H1 (cell line): ENCODE results near the gene ZNF609. TPM values are rescaled to one million over a fixed set of nuclear protein-coding genes. Genes with fewer than 3 reads are reported as not detected.

Experiments used
- CTCF ChIA-PET: fragments of 300-600 bp; sonication (Branson Sonifier 250); formaldehyde crosslinking; loops from one replicate; lab custom pipeline; 2021; ENCODE audit not compliant: partially characterized antibody; lab: Charles Lee
- POLR2A ChIA-PET: fragments of 300-600 bp; sonication (Branson Sonifier 250); formaldehyde crosslinking; loops from one replicate; lab custom pipeline; 2021; ENCODE audit warnings: inconsistent platforms; ENCODE audit not compliant: partially characterized antibody; lab: Charles Lee
- DNase-seq, 2 experiments: peaks; one replicate each; pipeline versions ENCODE4 v3.0.0 to v3.0.0-alpha.2; 2010 to 2022; ENCODE audit warnings: low spot score in 2 of 2, low read depth in 1 of 2, mixed read lengths in 1 of 2
- FAIRE-seq: peaks from 2 replicates; lab custom pipeline; 2011; peaks lifted over from hg19 to GRCh38; lab: Jason Lieb, UNC
- H2AFZ ChIP-seq: 2 replicates; pipeline ENCODE4 v1.8.1; 2012; ENCODE audit warnings: low read length, inconsistent platforms
- H2AK5ac ChIP-seq: 2 replicates; pipeline ENCODE4 v1.6.1; 2013; ENCODE audit warnings: low read depth, low read length
- H2BK120ac ChIP-seq: replicated peaks from 2 replicates; pipeline ENCODE3; 2013; ENCODE audit warnings: low read depth, low read length, inconsistent platforms
- H2BK12ac ChIP-seq: 2 replicates; pipeline ENCODE4 v1.6.1; 2013; ENCODE audit warnings: low read depth, low read length
- H2BK15ac ChIP-seq: 2 replicates; pipeline ENCODE4 v1.6.1; 2013; ENCODE audit warnings: low read length
- H2BK20ac ChIP-seq: 2 replicates; pipeline ENCODE4 v1.6.1; 2013; ENCODE audit warnings: low read length
- H2BK5ac ChIP-seq: 2 replicates; pipeline ENCODE4 v1.6.1; 2013; ENCODE audit warnings: low read depth, low read length
- H3K14ac ChIP-seq: 2 replicates; pipeline ENCODE4 v1.6.1; 2013; ENCODE audit warnings: inconsistent platforms; ENCODE audit not compliant: insufficient read length
- H3K18ac ChIP-seq: 2 replicates; pipeline ENCODE4 v1.6.1; 2013; ENCODE audit warnings: low read length; ENCODE audit errors: extremely low read depth
- H3K23ac ChIP-seq: 2 replicates; pipeline ENCODE4 v1.6.1; 2013; ENCODE audit warnings: inconsistent platforms; ENCODE audit not compliant: insufficient read length
- H3K23me2 ChIP-seq: 2 replicates; pipeline ENCODE4 v1.6.1; 2013; ENCODE audit warnings: low read depth, low read length
- H3K27ac ChIP-seq: 2 replicates; pipeline ENCODE4 v1.6.1; 2011; ENCODE audit warnings: low read depth, low read length, inconsistent platforms
- H3K27me3 ChIP-seq, 4 experiments: replicated peaks in 1 of 4; 1 replicate in 1 of 4; 2 replicates in 3 of 4; pipeline versions ENCODE4 v1.6.1 to v1.8.1; 2011 to 2013; ENCODE audit warnings: low read length in 3 of 4, mild to moderate bottlenecking in 3 of 4, inconsistent platforms in 2 of 4, mixed read lengths in 2 of 4, moderate library complexity in 1 of 4; ENCODE audit not compliant: control insufficient read depth in 3 of 4, insufficient read depth in 3 of 4; ENCODE audit errors: extremely low read depth in 1 of 4
- H3K36me3 ChIP-seq, 4 experiments: 2 replicates each; pipeline versions ENCODE4 v1.6.1 to v1.8.1; 2011 to 2013; ENCODE audit warnings: mild to moderate bottlenecking in 4 of 4, low read length in 3 of 4, moderate library complexity in 2 of 4, control low read depth in 1 of 4, inconsistent platforms in 1 of 4; ENCODE audit not compliant: insufficient read depth in 4 of 4, control insufficient read depth in 2 of 4
- H3K4ac ChIP-seq: replicated peaks from 2 replicates; pipeline ENCODE3; 2013; ENCODE audit warnings: low read length, low read depth, mixed read lengths, inconsistent platforms; ENCODE audit not compliant: insufficient read length
- H3K4me1 ChIP-seq, 4 experiments: replicated peaks in 1 of 4; 1 replicate in 1 of 4; 2 replicates in 3 of 4; pipeline versions ENCODE4 v1.6.1 to v1.8.1; 2011 to 2013; ENCODE audit warnings: low read length in 3 of 4, inconsistent platforms in 2 of 4, mixed read lengths in 1 of 4; ENCODE audit not compliant: insufficient read depth in 4 of 4, control insufficient read depth in 3 of 4
- H3K4me2 ChIP-seq, 2 experiments: 2 replicates each; pipeline versions ENCODE4 v1.6.1 to v1.8.1; 2011 to 2013; ENCODE audit warnings: low read depth in 2 of 2, low read length in 2 of 2, control low read depth in 1 of 2, inconsistent platforms in 1 of 2, mild to moderate bottlenecking in 1 of 2; ENCODE audit not compliant: insufficient read depth in 1 of 2
- H3K4me3 ChIP-seq, 4 experiments: fragments of 200-600, 300-600 bp in 1 of 4; sonication (generic), shearing (Covaris generic), sonication (Bioruptor Twin) in 1 of 4; 2 replicates each; pipeline versions ENCODE4 v1.5.1 to v1.8.1; 2011 to 2016; ENCODE audit warnings: low read length in 4 of 4, low read depth in 3 of 4, control low read depth in 2 of 4, inconsistent platforms in 2 of 4, mild to moderate bottlenecking in 2 of 4, mixed read lengths in 1 of 4, moderate library complexity in 1 of 4; ENCODE audit not compliant: insufficient read depth in 2 of 4; ENCODE audit errors: extremely low read depth in 1 of 4
- H3K56ac ChIP-seq: replicated peaks from 2 replicates; pipeline ENCODE3; 2013; ENCODE audit warnings: low read depth, mild to moderate bottlenecking, mixed read lengths, low read length, inconsistent platforms; ENCODE audit not compliant: insufficient read length
- H3K79me1 ChIP-seq: 2 replicates; pipeline ENCODE4 v1.6.1; 2013; ENCODE audit warnings: low read depth, low read length, control low read depth
- H3K79me2 ChIP-seq, 2 experiments: 2 replicates each; pipeline versions ENCODE4 v1.6.1 to v1.8.1; 2012 to 2013; ENCODE audit warnings: low read length in 2 of 2, mild to moderate bottlenecking in 2 of 2, inconsistent platforms in 1 of 2; ENCODE audit not compliant: insufficient read depth in 2 of 2, control insufficient read depth in 1 of 2
- H3K9ac ChIP-seq, 4 experiments: replicated peaks in 1 of 4; 1 replicate in 1 of 4; 2 replicates in 3 of 4; pipeline versions ENCODE4 v1.6.1 to v1.8.1; 2011 to 2013; ENCODE audit warnings: low read depth in 3 of 4, low read length in 3 of 4, control low read depth in 2 of 4, mild to moderate bottlenecking in 2 of 4, moderate library complexity in 2 of 4, inconsistent platforms in 1 of 4; ENCODE audit errors: extremely low read depth in 1 of 4
- H3K9me3 ChIP-seq, 2 experiments: 2 replicates each; pipeline versions ENCODE4 v1.6.1 to v1.8.1; 2012 to 2013; ENCODE audit warnings: mild to moderate bottlenecking in 2 of 2, moderate library complexity in 2 of 2, control low read depth in 1 of 2, inconsistent platforms in 1 of 2, low read depth in 1 of 2, low read length in 1 of 2, mixed read lengths in 1 of 2; ENCODE audit not compliant: insufficient read depth in 2 of 2
- H4K20me1 ChIP-seq, 2 experiments: replicated peaks in 1 of 2; 2 replicates each; pipeline versions ENCODE3 to v1.8.1; 2011 to 2013; ENCODE audit warnings: inconsistent platforms in 2 of 2, low read length in 2 of 2, mild to moderate bottlenecking in 1 of 2; ENCODE audit not compliant: insufficient read depth in 2 of 2, control insufficient read depth in 1 of 2
- H4K5ac ChIP-seq: 2 replicates; pipeline ENCODE4 v1.6.1; 2013; ENCODE audit warnings: low read length, low read depth, mixed read lengths, inconsistent platforms; ENCODE audit not compliant: insufficient read length
- H4K8ac ChIP-seq: 2 replicates; pipeline ENCODE4 v1.8.0; 2013; ENCODE audit warnings: mild to moderate bottlenecking, moderate library complexity, low read length, inconsistent platforms; ENCODE audit not compliant: insufficient read depth; ENCODE audit errors: extremely low read depth
- H4K91ac ChIP-seq: replicated peaks from 2 replicates; pipeline ENCODE3; 2013; ENCODE audit warnings: low read length, mixed read lengths, inconsistent platforms; ENCODE audit not compliant: insufficient read length
- BRCA1 ChIP-seq: IDR thresholded peaks from 2 replicates; pipeline ENCODE4 v1.6.1; 2012; ENCODE audit warnings: low read depth, low read length, improper control_type of control experiment
- EZH2 ChIP-seq: fragments of 200-600 bp; sonication (generic); IDR thresholded peaks from 2 replicates; pipeline ENCODE4 v1.7.1; 2012; ENCODE audit warnings: low read depth, mild to moderate bottlenecking, moderate library complexity, low read length, inconsistent platforms; ENCODE audit not compliant: severe bottlenecking
- FOSL1 ChIP-seq: IDR thresholded peaks from 2 replicates; pipeline ENCODE4 v1.6.1; 2011; ENCODE audit warnings: mild to moderate bottlenecking, low read depth, low read length, moderate library complexity; ENCODE audit not compliant: insufficient read depth
- JUND ChIP-seq: IDR thresholded peaks from 2 replicates; pipeline ENCODE4 v1.6.1; 2011; ENCODE audit warnings: mild to moderate bottlenecking, improper control_type of control experiment, low read length
- KDM5A ChIP-seq: fragments of 200-600 bp; IDR thresholded peaks from 2 replicates; pipeline ENCODE4 v1.7.1; 2012; ENCODE audit warnings: mild to moderate bottlenecking, low read length, inconsistent platforms, mixed read lengths
- SIRT6 ChIP-seq: IDR thresholded peaks from one replicate; pipeline ENCODE4 v1.7.1; 2012; ENCODE audit warnings: low read length, inconsistent platforms
- SRF ChIP-seq: IDR thresholded peaks from 2 replicates; pipeline ENCODE4 v1.6.1; 2011; ENCODE audit warnings: mild to moderate bottlenecking, low read depth, low read length, moderate library complexity
- WGBS, 2 experiments: shearing (Covaris generic) in 1 of 2; methylation state at CpG; one replicate each; pipeline versions ENCODE4 v1.1.6 to v1.1.7; 2013 to 2015; ENCODE audit warnings: low lambda C conversion rate in 2 of 2, mixed read lengths in 2 of 2, inconsistent platforms in 1 of 2, low coverage in 1 of 2, missing lambda C conversion rate in 1 of 2; ENCODE audit not compliant: insufficient replicate concordance in 2 of 2, insufficient coverage in 1 of 2, insufficient read length in 1 of 2; ENCODE audit errors: extremely low coverage in 1 of 2, missing lambda C conversion rate in 1 of 2; 5-methylcytosine and 5-hydroxymethylcytosine counted together
- polyA plus RNA-seq, 7 experiments: library from polyadenylated mRNA; depleted of rRNA in 3 of 7; stranded (reverse) in 5 of 7; unstranded in 2 of 7; fragments of >200 nt in 5 of 7; fragments of 200-250 nt in 2 of 7; gene quantifications; 1 replicate in 5 of 7; 2 replicates in 1 of 7; 4 replicates in 1 of 7; pipeline versions ENCODE4 v1.2.1 to v1.2.3, GENCODE V29; 2011 to 2013; ENCODE audit warnings: missing spikeins in 2 of 7, mixed read lengths in 2 of 7
- total RNA-seq: library from RNA; stranded (reverse); fragmentation: NEBNext Ultra II Directional; extraction: Animal tissue kit (Norgen Biotek cat#: 25700); gene quantifications from 2 replicates; pipeline ENCODE4 v1.2.1, GENCODE V29; 2021

ZNF609 gene
- total and polyA plus RNA-seq, 2 of the 8 experiments (the other 6 are each of a cell fraction or from before 2014, with no cell fraction given): 15.5 to 47.8 TPM

DNA sequence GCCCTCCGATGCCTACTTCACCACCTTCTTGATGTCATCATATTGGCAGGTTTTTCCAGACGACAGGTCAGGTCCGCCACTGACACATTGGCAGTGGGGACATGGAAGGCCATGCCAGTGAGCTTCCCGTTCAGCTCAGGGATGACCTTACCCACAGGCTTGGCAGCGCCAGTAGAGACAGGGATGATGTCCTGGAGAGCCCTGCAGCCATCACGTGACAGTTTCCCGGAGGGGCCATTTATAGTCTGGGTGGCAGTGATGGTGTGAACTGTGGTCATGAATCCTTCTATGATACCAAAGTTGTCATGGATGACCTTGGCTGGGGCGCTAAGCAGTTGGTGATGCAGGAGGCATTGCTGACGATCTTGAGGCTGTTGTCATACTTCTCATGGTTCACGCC lies 68.5 kb downstream of the ZNF609 start:
- H2BK12ac ChIP-seq: no peak overlapping the region
- H3K14ac ChIP-seq: no peak overlapping the region
- H3K27ac ChIP-seq: no peak overlapping the region
- no peak overlapping the region for H3K9ac ChIP-seq
- no peak overlapping the region for H3K4me2 ChIP-seq
- peaks cover 3 to 9% of the 10 kb centered on the region in 2 experiments for H4K20me1 ChIP-seq
- H4K5ac ChIP-seq: no peak overlapping the region
- no peak overlapping the region for H3K56ac ChIP-seq
- H3K4ac ChIP-seq: no peak overlapping the region
- no peak overlapping the region for H3K4me3 ChIP-seq
- H3K23ac ChIP-seq: no peak overlapping the region
- CTCF ChIA-PET: interaction anchor here (0.6 kb wide), 1 partner anchor 50 kb away, joined by 3 read pairs; no protein-coding TSS in a partner anchor
- H2AK5ac ChIP-seq: no peak overlapping the region
- H3K18ac ChIP-seq: no peak overlapping the region
- H2AFZ ChIP-seq: no peak overlapping the region
- no peak overlapping the region for H2BK120ac ChIP-seq
- H3K79me2 ChIP-seq: peaks cover 9 to 94% of the 10 kb centered on the region in 2 experiments
- POLR2A ChIA-PET: interaction anchor here (1.0 kb wide), 1 partner anchor 121 kb away, joined by 3 read pairs; no protein-coding TSS in a partner anchor
- no peak overlapping the region for H4K8ac ChIP-seq
- WGBS, 2 experiments: 96% methylated on average over 10 of the region's 10 CpGs; no CpG with 5 or more reads in 1 of the 2 experiments
- no peaks in the 10 kb centered on the region; a peak in 1 of 8 replicates for H3K36me3 ChIP-seq
- H2BK15ac ChIP-seq: no peak overlapping the region
- no peak overlapping the region for H4K91ac ChIP-seq
- no peaks in the 10 kb centered on the region; the same call in 1 of the 2 replicates for H3K23me2 ChIP-seq
- no peak for DNase-seq
- H3K9me3 ChIP-seq: no peaks in the 10 kb centered on the region
- no peaks in the 10 kb centered on the region for H3K27me3 ChIP-seq
- H3K79me1 ChIP-seq: peaks cover 5% of the 10 kb centered on the region
- H2BK5ac ChIP-seq: no peak overlapping the region
- no peak overlapping the region for H2BK20ac ChIP-seq
- H3K4me1 ChIP-seq: no peaks in the 10 kb centered on the region
- TF ChIP-seq SRF: no peak
- TF ChIP-seq BRCA1: no peak
- no peak for TF ChIP-seq SIRT6
- no peak for TF ChIP-seq FOSL1
- no peak for TF ChIP-seq JUND
- TF ChIP-seq KDM5A: no peak
- no peak for TF ChIP-seq EZH2
- no peak for FAIRE-seq
